GM18499 (cell line): Measurements from ENCODE around the gene RPRD2.

Experiments
- ATAC-seq: cut with Tn5 transposase; IDR thresholded peaks from one replicate; pipeline ENCODE4 v1.9.1; 2021; ENCODE audit warnings: moderate number of reproducible peaks; ENCODE audit not compliant: insufficient read depth, unreplicated experiment

The RPRD2 gene

GRCh38 chr1:150464422-150464826 is 100.5 kb downstream of the RPRD2 start:
- ATAC-seq = no peak

- no peak for ATAC-seq
Measured at GRCh38 chr1:150466964-150467363, 103.0 kb downstream of the RPRD2 start.

GRCh38 chr1:150469291-150469690 is 105.3 kb downstream of the RPRD2 start:
- ATAC-seq = no peak

GRCh38 chr1:150472601-150473200 is 108.8 kb downstream of the RPRD2 start:
- ATAC-seq = no peak

GRCh38 chr1:150473659-150474058 is 109.7 kb downstream of the RPRD2 start:
- no peak for ATAC-seq

- no peak for ATAC-seq
Measured at GRCh38 chr1:150474869-150475268, 110.9 kb downstream of the RPRD2 start.

GRCh38 chr1:150476754-150477153 is 112.8 kb downstream of the RPRD2 start:
- ATAC-seq = no peak

GRCh38 chr1:150477320-150477719 is 113.4 kb downstream of the RPRD2 start:
- ATAC-seq = no peak

- ATAC-seq = no peak
Measured at GRCh38 chr1:150477733-150478132, 113.8 kb downstream of the RPRD2 start.

- ATAC-seq = no peak
Measured at GRCh38 chr1:150479370-150479769, 115.4 kb downstream of the RPRD2 start.

- no peak for ATAC-seq
Measured at GRCh38 chr1:150479927-150480352, 116.0 kb downstream of the RPRD2 start.

- no peak for ATAC-seq
Measured at GRCh38 chr1:150484431-150484830, 120.5 kb downstream of the RPRD2 start.

- no peak for ATAC-seq
Measured at GRCh38 chr1:150484861-150485260, 120.9 kb downstream of the RPRD2 start.

GRCh38 chr1:150486966-150487762 is 123.2 kb downstream of the RPRD2 start, which contains the start of gene TARS2:
TARS2 (plus strand) TSS chr1:150487419; CDS start chr1:150487451, 32 bp downstream.
- peak; percentile 96 for ATAC-seq

- no peak for ATAC-seq
Measured at GRCh38 chr1:150487763-150488115, 123.8 kb downstream of the RPRD2 start.

GRCh38 chr1:150493175-150493574 is 129.2 kb downstream of the RPRD2 start:
- no peak for ATAC-seq

GRCh38 chr1:150498342-150498741 is 134.4 kb downstream of the RPRD2 start:
- ATAC-seq = no peak

- no peak for ATAC-seq
Measured at GRCh38 chr1:150505431-150505830, 141.5 kb downstream of the RPRD2 start.

- no peak for ATAC-seq
Measured at GRCh38 chr1:150507912-150508864, 144.2 kb downstream of the RPRD2 start, which contains the start of gene ECM1. ECM1 (plus strand) TSS chr1:150508109; CDS start chr1:150508210, 101 bp downstream.

- ATAC-seq = no peak
Measured at GRCh38 chr1:150508982-150509381, 145.0 kb downstream of the RPRD2 start.

- ATAC-seq = no peak
Measured at GRCh38 chr1:150511551-150511950, 147.6 kb downstream of the RPRD2 start.
